ENCODE data around the gene NUDT22. TPM values are rescaled to one million over a fixed set of nuclear protein-coding genes. Genes with fewer than 3 reads are reported as not detected.

Gene NUDT22
- total RNA-seq, 1 donor from 2014 or later: 40.8 TPM

DNA sequence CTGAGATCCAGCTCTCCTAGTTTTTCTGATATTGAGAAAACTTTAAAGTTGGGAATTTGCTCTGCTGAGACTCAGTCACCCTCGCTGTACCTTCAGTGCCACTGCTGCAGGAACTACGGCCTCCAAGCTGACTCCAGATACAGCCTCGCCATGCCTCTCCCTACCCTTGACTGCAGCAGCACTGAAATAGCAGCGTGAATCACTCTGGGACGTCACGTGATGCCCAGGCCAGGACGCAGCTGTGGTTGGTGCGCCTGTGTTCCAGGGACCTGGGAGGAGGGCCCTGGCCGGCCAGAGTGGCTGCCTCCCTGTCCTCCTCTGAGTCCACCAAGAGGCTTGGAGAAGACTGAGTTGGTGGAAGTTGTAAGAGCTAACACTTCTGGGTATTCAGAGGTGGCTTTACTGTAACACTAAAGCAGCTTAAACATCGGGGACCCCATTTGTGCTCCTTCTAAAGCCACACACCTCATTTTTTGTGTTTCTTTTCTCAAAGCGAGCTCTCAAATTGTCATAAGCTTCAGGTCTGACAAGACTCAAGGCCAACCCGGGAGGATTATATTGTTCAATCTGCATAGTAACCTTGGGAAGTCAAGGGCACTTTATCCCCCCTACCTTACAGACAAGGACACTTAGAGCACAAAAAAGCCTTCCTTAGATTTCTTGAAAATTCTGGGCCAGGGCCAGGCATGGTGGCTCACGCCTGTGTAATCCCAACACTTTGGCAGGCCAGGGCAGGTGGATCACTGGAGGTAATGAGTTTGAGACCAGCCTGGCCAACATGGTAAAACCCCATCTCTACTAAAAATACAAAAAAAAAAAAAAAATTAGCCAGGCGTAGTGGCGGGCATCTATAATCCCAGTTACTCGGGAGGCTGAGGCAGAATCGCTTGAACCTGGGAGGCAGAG is 44.3 kb upstream of the NUDT22 start:
- H3K36me3 Mint-ChIP-seq (ENCODE audit: low read depth): peaks cover 5% of the 10 kb centered on the region
- H3K27me3 Mint-ChIP-seq (ENCODE audit: low read depth): no peaks in the 10 kb centered on the region
- peak overlapping the region; percentile 65 for H3K27ac Mint-ChIP-seq (ENCODE audit: unreplicated experiment)
- H3K9me3 Mint-ChIP-seq: no peaks in the 10 kb centered on the region
- peaks cover 50% of the 10 kb centered on the region for H3K4me1 Mint-ChIP-seq
- peak overlapping the region; percentile 84 for H3K4me3 Mint-ChIP-seq
- TF ChIP-seq, protein P1, sequence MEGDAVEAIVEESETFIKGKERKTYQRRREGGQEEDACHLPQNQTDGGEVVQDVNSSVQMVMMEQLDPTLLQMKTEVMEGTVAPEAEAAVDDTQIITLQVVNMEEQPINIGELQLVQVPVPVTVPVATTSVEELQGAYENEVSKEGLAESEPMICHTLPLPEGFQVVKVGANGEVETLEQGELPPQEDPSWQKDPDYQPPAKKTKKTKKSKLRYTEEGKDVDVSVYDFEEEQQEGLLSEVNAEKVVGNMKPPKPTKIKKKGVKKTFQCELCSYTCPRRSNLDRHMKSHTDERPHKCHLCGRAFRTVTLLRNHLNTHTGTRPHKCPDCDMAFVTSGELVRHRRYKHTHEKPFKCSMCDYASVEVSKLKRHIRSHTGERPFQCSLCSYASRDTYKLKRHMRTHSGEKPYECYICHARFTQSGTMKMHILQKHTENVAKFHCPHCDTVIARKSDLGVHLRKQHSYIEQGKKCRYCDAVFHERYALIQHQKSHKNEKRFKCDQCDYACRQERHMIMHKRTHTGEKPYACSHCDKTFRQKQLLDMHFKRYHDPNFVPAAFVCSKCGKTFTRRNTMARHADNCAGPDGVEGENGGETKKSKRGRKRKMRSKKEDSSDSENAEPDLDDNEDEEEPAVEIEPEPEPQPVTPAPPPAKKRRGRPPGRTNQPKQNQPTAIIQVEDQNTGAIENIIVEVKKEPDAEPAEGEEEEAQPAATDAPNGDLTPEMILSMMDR (conservative IDR thresholded peaks at IDR 0.05): no peak
- DNase-seq (ENCODE audit: low read depth, low spot score): peak; percentile 55

DNA sequence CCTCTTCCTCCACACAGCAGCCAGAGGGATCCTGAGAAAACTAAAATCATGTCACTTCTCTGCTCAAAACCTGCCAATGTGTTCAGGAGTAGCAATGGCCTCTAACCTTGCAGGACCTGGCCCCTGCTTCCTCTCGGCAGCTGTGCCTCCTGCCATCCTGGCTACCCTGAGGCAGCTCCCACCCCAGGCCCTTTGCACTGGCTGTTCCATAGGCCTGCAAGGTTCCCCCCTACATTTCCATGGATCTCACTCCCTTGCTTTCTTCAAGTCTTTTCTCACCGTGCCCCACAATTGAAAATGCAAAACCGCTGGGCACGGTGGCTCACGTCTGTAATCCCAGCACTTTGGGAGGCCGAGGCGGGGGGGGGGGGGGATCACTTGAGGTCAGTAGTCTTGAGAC is 42.2 kb upstream of the NUDT22 start:
- peaks cover 5% of the 10 kb centered on the region for H3K36me3 Mint-ChIP-seq (ENCODE audit: low read depth)
- peaks cover 44% of the 10 kb centered on the region for H3K4me1 Mint-ChIP-seq
- H3K9me3 Mint-ChIP-seq: no peaks in the 10 kb centered on the region
- H3K27me3 Mint-ChIP-seq (ENCODE audit: low read depth): no peaks in the 10 kb centered on the region
- H3K4me3 Mint-ChIP-seq: peak overlapping the region; percentile 64
- H3K27ac Mint-ChIP-seq (ENCODE audit: unreplicated experiment): no peak overlapping the region
- no peak for DNase-seq (ENCODE audit: low read depth, low spot score)
- TF ChIP-seq, protein P1 (conservative IDR thresholded peaks at IDR 0.05): no peak

DNA sequence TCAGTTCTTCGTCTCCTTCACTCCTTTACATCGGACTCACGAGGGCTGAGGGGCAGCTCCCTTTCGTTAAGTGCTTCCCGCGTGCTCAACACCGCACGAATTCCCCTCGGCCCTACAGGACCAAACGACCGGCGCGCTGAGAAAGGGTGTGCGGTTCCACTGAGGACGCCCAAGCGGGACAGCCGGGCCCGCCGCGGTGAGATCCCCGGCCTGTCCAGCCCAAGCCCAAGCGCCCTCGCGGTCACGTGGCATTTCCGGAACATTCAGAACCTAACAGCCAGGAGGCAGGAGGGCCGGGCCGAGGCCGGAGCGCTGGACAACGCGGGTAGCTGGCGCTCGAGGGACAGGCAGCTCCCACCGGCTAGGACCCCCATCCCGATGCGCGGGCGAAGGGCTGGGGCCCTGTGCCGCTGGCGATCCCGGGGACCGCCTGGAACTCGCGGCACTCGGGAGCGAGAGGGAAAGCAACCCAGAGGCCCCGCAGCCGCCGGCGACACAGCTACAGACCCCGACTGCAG is 40.8 kb upstream of the NUDT22 start:
- peak overlapping the region; percentile 99 for H3K27ac Mint-ChIP-seq (ENCODE audit: unreplicated experiment)
- H3K4me3 Mint-ChIP-seq: peak overlapping the region; percentile 98
- no peaks in the 10 kb centered on the region for H3K27me3 Mint-ChIP-seq (ENCODE audit: low read depth)
- TF ChIP-seq, protein P1 (conservative IDR thresholded peaks at IDR 0.05): peak; percentile 52
- peaks cover 47% of the 10 kb centered on the region for H3K4me1 Mint-ChIP-seq
- no peaks in the 10 kb centered on the region for H3K9me3 Mint-ChIP-seq
- peaks cover 8% of the 10 kb centered on the region for H3K36me3 Mint-ChIP-seq (ENCODE audit: low read depth)
- DNase-seq (ENCODE audit: low read depth, low spot score): no peak

DNA sequence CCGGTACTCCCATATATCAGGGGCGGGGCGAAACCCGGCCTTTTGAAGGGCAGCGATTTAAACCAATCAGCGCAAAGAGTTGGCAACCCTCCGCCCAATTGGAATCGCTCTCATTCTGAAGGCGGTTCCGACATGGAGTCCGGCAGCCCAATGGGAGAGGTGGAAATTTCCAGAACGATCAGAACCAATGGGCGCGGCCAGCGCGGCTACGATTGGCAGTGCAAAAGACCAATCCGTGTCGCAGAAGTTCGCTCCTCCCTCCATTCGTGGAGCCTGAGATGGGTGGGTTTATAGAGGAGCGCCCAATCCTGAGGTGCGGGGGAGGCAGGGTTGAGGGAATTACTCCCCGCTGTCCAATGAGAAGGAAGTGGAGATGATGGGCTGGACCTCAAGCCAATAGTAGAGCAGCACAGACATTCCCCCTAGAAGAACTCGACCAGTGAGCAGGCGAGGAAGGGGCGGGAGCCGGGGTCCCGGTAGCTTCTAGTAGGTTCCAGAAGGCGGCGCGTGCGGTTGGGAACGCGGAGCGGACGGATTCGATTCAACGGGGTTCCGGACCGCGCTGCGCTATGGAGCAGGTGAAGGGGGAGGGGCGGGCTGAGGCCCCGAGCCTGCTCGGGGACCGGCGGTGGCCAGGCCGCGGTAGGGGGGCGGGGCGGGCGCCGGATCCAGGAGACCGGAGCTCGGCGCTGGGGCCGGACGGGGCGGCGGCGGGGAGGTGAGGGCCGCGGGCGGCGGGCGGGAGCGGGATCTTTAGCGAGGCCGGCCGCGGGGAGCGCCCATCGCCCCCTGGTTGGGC is 40.2 kb upstream of the NUDT22 start, which contains the start of gene STIP1:
TSS of gene STIP1 (plus strand) at position 479 of the 799 bp plus-strand sequence. CDS start at position 570, 91 bp downstream.
- Mint-ChIP-seq H3K36me3 (ENCODE audit: low read depth) (peaks cover 11% of the 10 kb centered on the region), H3K4me1 (peaks cover 44% of the 10 kb centered on the region), H3K9me3 (no peaks in the 10 kb centered on the region), H3K4me3 (peak within 1 kb of the TSS; percentile 98), H3K27me3 (ENCODE audit: low read depth) (no peaks in the 10 kb centered on the region), H3K27ac (ENCODE audit: unreplicated experiment) (peak within 1 kb of the TSS; percentile 99)
- TF ChIP-seq, protein P1 (conservative IDR thresholded peaks at IDR 0.05): peak; percentile 41
- peak; percentile 99 for DNase-seq (ENCODE audit: low read depth, low spot score)

DNA sequence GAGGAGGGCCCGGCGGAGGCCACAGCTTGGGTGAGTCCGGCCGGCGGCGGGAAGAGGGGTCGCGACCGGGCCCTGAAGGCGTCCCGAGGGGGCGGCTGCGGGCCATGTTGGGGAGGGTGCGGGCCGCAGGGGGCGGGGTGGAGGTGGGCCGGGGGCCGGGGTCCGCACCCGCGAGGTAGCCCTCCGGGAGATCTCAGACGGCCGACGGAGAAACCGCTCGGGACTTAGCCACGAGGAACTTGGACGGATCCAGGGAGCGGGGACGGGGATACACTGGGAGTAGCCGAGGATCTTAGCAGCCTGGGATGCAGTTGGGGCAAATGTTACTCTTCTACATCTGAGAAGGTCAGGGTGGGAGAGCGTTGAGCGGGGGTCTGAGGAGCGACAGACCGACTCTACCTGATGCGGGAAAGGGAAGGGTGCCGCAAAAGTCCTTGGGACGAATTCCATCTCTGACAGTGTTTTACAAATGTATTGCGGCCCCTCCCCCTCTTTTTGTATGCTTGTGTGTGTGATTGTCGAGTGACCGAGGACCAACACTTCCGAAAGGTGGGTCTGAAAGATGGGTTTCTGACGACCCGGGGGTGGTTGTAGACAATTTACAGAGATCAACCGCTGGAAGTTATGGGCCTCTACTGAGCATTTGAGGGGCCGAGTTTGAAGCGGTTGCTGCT is 39.4 kb upstream of the NUDT22 start:
- Mint-ChIP-seq H3K36me3 (ENCODE audit: low read depth) (peaks cover 11% of the 10 kb centered on the region), H3K27ac (ENCODE audit: unreplicated experiment) (no peak overlapping the region), H3K27me3 (ENCODE audit: low read depth) (no peaks in the 10 kb centered on the region), H3K4me1 (peaks cover 36% of the 10 kb centered on the region), H3K4me3 (no peak overlapping the region), H3K9me3 (no peaks in the 10 kb centered on the region)
- TF ChIP-seq, protein P1 (conservative IDR thresholded peaks at IDR 0.05): no peak
- no peak for DNase-seq (ENCODE audit: low read depth, low spot score)

All from neural crest cell (in vitro differentiated cells).